A549 treated with ZK216348 at 1 μM for 4 hours (cell line): ENCODE results near the gene TIMM10B. TPM values are rescaled to one million over a fixed set of nuclear protein-coding genes. Genes with fewer than 3 reads are reported as not detected.

Source experiments
- total RNA-seq: library from RNA; stranded (reverse); fragments of 200-300 nt; extraction: Qiagen RNA extraction; gene quantifications from 5 replicates; pipeline ENCODE4 v1.2.3, GENCODE V29; 2022; ENCODE audit warnings: low read depth

Gene TIMM10B, protein sequence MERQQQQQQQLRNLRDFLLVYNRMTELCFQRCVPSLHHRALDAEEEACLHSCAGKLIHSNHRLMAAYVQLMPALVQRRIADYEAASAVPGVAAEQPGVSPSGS
- total RNA-seq: 19.9 to 34.3 TPM (median 28.4 TPM) in 5 replicates

DNA sequence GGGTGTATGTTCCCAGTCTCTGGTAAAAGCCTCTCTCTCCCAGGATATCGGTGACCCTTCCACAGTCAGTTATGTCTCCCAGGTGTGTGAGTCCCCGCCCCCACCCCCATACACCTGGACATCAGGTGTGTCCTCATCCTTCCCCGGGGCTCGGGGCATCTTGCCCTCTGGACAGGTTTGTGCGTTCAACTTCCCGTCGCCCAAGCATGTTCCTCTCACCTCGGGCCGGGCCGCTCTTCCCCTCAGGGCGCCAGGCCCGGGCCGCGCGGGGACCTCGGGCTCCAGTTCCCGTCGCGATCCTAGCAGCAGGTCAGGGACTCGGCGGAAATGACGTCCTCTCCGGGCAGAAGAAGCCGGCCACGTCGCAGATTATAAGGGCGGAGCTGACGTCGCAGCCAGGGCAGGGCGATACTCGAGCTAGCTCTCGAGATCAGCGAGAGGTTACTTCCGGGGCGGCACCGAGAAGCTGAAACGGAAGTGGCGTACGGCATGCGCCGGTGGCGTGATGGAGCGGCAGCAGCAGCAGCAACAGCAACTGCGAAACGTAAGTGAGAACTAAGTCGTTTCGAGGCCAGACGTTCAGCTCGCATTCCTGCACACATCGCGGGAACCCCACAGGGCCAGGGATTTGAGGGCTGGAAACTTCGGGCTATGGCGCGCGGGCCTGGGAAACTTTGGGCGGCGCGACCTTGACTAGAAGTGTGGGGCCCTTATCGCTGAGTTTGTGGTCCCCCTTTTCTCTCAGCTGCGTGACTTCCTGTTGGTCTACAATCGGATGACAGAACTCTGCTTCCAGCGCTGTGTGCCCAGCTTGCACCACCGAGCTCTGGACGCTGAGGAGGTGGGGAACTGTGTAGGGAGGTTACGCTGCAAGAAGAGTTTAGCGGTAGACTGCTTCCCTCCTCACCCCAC lies at the start of gene TIMM10B, which contains the start of gene ARFIP2:
Gene TIMM10B, plus strand, starts transcription at position 490 of the 912 bp plus-strand sequence. Its CDS starts 16 bp downstream, at position 506.
Gene ARFIP2, minus strand, starts transcription at position 320 of the 912 bp plus-strand sequence. CDS start 910 bp downstream, outside the sequence.

DNA sequence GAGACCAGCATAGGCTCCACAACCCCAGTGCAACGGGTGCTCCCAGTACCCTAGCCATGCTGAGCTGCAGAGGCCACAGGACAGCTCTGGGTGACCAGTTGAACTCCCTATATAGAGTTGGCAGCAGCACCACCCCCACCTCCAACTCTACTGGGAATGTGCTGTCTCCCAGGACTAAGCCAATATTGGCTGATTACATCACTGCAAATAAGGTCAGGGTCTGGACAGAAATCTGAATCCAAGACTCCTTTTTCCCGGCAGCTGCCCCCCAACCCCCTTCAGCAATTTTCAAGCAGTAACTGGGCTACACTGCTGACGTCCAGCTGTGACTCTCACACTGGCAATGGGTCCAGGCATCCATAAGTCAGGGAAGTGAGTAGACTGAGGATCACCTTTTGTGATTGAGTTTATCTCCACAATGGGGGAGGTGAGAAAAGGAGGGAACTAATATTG lies 40.4 kb upstream of the TIMM10B start, which contains the start of gene HPX:
Gene HPX, minus strand, starts transcription at position 82 of the 453 bp plus-strand sequence. Its CDS starts 24 bp downstream, at position 58.

DNA sequence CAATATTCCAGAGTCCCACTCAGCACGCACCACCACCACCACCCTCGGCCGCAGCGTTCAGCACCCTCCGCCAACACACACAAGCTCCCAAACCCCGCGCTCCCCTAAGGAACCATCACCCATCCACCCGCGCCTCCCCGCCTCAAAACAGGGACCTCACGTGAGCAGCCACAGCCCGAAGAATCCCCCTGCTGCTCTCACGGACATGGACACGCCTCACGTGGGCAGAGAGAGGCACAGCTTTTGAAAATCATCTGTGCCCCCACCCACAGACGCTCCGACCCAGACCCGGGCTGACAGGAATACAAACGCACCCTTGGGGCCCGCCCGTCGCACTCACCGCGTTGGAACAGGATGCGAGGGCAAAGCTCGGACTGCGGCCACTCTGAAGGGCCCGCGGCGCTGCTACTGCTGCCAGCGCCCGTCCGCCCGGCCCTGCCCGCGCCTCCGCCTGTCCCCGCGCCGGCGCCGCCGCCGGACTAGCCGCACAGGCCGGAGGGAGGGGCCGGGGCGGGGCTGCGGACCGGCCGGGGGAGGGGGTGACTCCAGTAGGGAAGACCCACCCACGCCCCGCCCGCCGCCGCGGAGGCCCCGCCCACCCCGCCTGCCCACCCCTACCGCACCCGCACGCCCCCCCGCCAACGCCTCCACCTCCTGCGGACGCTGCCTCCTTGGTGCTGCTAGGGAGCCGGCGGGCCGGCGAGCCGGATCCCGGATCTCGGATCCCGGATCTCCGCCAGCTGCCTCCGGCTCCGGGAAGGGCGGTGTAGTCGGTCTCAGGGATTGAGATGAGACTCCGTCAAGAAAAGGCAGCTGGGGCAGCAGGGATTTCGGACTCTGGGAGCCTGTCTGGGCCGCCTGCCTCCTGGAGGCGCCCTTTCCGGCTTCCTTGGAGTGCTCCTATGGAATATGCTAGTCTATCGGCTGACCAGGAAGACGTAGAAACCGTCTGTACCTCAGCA lies 7.6 kb upstream of the TIMM10B start, which contains the start of gene TRIM3:
Gene TRIM3, minus strand, starts transcription at position 491 of the 962 bp plus-strand sequence. CDS start 8,246 bp downstream, outside the sequence.

DNA sequence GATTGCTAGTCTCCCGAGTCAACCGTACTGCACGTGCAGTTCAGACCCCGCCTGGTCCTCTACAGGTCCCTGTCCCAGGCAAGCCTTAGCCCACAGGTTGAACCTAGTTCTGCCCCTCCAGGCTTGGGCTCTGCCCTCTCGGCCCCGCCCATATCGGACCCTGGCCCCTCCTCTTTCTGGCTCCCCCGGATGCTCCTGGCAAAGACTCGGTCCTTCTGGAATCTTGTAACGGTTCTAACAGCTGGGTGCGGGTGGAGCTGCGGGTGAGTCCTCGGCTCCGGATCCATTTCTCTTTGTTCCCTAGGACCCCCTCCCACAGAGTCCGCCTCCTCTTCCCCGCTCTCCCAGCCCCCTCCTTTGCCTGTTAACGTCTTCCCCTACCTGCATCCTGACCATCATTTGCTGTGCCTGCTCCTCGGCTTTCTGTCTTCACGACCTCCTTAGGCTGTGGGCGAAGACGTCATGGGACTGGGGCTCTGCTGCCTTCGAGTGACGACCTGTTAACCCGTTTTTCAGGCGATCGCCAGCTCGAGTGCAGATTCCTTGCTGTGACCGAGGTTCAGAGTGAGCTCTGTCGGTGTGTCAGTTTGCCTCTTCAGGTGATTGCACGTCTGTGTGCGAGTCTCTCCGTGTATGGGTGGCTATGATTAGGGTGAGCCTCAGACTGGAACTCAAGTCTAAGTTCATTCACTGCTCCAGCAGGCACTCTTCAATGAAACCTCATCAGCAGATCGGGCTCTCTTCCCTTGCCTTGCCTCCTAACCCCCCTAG lies 16.0 kb downstream of the TIMM10B start, which contains the start of gene DNHD1:
Gene DNHD1, plus strand, starts transcription at position 212 of the 771 bp plus-strand sequence. CDS start 936 bp downstream, outside the sequence.

Other genes with a start within 250 kb of the TIMM10B start
- gene FHIP1B, start 246.9 kb upstream of the TIMM10B start, total RNA-seq: 14.3 to 23.7 TPM (median 17.4 TPM) in 5 replicates
- 0.12 TPM in 2 of 5 replicates, not detected in the others for gene CNGA4, start 242.4 kb upstream of the TIMM10B start, total RNA-seq
- not detected in 5 replicates for gene CCKBR, start 221.7 kb upstream of the TIMM10B start, total RNA-seq
- 19.2 to 36.5 TPM (median 27.2 TPM) in 5 replicates for gene CAVIN3, start 161.0 kb upstream of the TIMM10B start, total RNA-seq
- 7.4 to 11.4 TPM (median 10.1 TPM) in 5 replicates for gene SMPD1, start 91.0 kb upstream of the TIMM10B start, total RNA-seq
- 14.1 to 22.3 TPM (median 19.7 TPM) in 5 replicates for gene APBB1, start 62.4 kb upstream of the TIMM10B start, total RNA-seq
- gene HPX, start 40.5 kb upstream of the TIMM10B start, total RNA-seq: 0.42 to 1.9 TPM (median 0.61 TPM) in 5 replicates
- 16.3 to 25.3 TPM (median 19.7 TPM) in 5 replicates for gene TRIM3, start 7.6 kb upstream of the TIMM10B start, total RNA-seq
- 46.0 to 58.4 TPM (median 56.1 TPM) in 5 replicates for gene ARFIP2, start 170 bp upstream of the TIMM10B start, total RNA-seq
- 1.8 to 4.2 TPM (median 2.9 TPM) in 5 replicates for gene DNHD1, start 15.8 kb downstream of the TIMM10B start, total RNA-seq
- gene RRP8, start 122.1 kb downstream of the TIMM10B start, total RNA-seq: 27.3 to 34.5 TPM (median 32.3 TPM) in 5 replicates
- gene ILK, start 122.3 kb downstream of the TIMM10B start, total RNA-seq: 94.5 to 126 TPM (median 120 TPM) in 5 replicates
- gene TAF10, start 130.7 kb downstream of the TIMM10B start, total RNA-seq: 193 to 208 TPM (median 202 TPM) in 5 replicates
- 33.9 to 51.3 TPM (median 44.2 TPM) in 5 replicates for gene TPP1, start 137.9 kb downstream of the TIMM10B start, total RNA-seq
- 0.05 to 0.13 TPM (median 0.10 TPM) in 5 replicates for gene DCHS1, start 174.3 kb downstream of the TIMM10B start, total RNA-seq
- gene MRPL17, start 201.8 kb downstream of the TIMM10B start, total RNA-seq: 81.5 to 138 TPM (median 96.2 TPM) in 5 replicates